ENCODE measurements around the gene KLF11. TPM values are rescaled to one million over a fixed set of nuclear protein-coding genes. Genes with fewer than 3 reads are reported as not detected.

Gene KLF11
- total and polyA plus RNA-seq, 2 of the 8 experiments (the other 6 are each of a cell fraction or from before 2014, with no cell fraction given), result 6.4 to 10.1 TPM

- TF ChIP-seq, protein P1, sequence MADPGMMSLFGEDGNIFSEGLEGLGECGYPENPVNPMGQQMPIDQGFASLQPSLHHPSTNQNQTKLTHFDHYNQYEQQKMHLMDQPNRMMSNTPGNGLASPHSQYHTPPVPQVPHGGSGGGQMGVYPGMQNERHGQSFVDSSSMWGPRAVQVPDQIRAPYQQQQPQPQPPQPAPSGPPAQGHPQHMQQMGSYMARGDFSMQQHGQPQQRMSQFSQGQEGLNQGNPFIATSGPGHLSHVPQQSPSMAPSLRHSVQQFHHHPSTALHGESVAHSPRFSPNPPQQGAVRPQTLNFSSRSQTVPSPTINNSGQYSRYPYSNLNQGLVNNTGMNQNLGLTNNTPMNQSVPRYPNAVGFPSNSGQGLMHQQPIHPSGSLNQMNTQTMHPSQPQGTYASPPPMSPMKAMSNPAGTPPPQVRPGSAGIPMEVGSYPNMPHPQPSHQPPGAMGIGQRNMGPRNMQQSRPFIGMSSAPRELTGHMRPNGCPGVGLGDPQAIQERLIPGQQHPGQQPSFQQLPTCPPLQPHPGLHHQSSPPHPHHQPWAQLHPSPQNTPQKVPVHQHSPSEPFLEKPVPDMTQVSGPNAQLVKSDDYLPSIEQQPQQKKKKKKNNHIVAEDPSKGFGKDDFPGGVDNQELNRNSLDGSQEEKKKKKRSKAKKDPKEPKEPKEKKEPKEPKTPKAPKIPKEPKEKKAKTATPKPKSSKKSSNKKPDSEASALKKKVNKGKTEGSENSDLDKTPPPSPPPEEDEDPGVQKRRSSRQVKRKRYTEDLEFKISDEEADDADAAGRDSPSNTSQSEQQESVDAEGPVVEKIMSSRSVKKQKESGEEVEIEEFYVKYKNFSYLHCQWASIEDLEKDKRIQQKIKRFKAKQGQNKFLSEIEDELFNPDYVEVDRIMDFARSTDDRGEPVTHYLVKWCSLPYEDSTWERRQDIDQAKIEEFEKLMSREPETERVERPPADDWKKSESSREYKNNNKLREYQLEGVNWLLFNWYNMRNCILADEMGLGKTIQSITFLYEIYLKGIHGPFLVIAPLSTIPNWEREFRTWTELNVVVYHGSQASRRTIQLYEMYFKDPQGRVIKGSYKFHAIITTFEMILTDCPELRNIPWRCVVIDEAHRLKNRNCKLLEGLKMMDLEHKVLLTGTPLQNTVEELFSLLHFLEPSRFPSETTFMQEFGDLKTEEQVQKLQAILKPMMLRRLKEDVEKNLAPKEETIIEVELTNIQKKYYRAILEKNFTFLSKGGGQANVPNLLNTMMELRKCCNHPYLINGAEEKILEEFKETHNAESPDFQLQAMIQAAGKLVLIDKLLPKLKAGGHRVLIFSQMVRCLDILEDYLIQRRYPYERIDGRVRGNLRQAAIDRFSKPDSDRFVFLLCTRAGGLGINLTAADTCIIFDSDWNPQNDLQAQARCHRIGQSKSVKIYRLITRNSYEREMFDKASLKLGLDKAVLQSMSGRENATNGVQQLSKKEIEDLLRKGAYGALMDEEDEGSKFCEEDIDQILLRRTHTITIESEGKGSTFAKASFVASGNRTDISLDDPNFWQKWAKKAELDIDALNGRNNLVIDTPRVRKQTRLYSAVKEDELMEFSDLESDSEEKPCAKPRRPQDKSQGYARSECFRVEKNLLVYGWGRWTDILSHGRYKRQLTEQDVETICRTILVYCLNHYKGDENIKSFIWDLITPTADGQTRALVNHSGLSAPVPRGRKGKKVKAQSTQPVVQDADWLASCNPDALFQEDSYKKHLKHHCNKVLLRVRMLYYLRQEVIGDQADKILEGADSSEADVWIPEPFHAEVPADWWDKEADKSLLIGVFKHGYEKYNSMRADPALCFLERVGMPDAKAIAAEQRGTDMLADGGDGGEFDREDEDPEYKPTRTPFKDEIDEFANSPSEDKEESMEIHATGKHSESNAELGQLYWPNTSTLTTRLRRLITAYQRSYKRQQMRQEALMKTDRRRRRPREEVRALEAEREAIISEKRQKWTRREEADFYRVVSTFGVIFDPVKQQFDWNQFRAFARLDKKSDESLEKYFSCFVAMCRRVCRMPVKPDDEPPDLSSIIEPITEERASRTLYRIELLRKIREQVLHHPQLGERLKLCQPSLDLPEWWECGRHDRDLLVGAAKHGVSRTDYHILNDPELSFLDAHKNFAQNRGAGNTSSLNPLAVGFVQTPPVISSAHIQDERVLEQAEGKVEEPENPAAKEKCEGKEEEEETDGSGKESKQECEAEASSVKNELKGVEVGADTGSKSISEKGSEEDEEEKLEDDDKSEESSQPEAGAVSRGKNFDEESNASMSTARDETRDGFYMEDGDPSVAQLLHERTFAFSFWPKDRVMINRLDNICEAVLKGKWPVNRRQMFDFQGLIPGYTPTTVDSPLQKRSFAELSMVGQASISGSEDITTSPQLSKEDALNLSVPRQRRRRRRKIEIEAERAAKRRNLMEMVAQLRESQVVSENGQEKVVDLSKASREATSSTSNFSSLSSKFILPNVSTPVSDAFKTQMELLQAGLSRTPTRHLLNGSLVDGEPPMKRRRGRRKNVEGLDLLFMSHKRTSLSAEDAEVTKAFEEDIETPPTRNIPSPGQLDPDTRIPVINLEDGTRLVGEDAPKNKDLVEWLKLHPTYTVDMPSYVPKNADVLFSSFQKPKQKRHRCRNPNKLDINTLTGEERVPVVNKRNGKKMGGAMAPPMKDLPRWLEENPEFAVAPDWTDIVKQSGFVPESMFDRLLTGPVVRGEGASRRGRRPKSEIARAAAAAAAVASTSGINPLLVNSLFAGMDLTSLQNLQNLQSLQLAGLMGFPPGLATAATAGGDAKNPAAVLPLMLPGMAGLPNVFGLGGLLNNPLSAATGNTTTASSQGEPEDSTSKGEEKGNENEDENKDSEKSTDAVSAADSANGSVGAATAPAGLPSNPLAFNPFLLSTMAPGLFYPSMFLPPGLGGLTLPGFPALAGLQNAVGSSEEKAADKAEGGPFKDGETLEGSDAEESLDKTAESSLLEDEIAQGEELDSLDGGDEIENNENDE (IDR thresholded peaks at IDR 0.05; ENCODE audit: insufficient replicate concordance, low read length), result no peak
Measured at GRCh38 chr2:10061221-10061925, 18.0 kb downstream of the KLF11 start (continued).
